HL-60 (cell line): Measurements from ENCODE around the gene ZNF804A.

Experiments used
- DNase-seq, 2 experiments: peaks; one replicate each; pipeline ENCODE4 v3.0.0-alpha.2; 2010 to 2020; ENCODE audit warnings: low read depth in 1 of 2, low spot score in 1 of 2
- H3K27ac ChIP-seq: fragments of 250-450 bp; sonication (Bioruptor Pico); replicated peaks from 2 replicates; pipeline ENCODE4 v1.5.1; 2020; ENCODE audit warnings: mild to moderate bottlenecking, moderate library complexity
- H3K27me3 ChIP-seq: fragments of 250-450 bp; sonication (Bioruptor Pico); 2 replicates; pipeline ENCODE4 v1.5.1; 2021; ENCODE audit warnings: mild to moderate bottlenecking, moderate library complexity; ENCODE audit not compliant: insufficient read depth, poor library complexity, severe bottlenecking
- H3K4me3 ChIP-seq: replicated peaks from 2 replicates; pipeline ENCODE4 v1.5.1; 2011; ENCODE audit warnings: mild to moderate bottlenecking, control low read depth, low read length; ENCODE audit not compliant: insufficient read depth
- GABPA ChIP-seq: IDR thresholded peaks from 2 replicates; pipeline ENCODE4 v1.6.1; 2012; ENCODE audit warnings: low read depth
- POLR2AphosphoS5 ChIP-seq: IDR thresholded peaks from 2 replicates; pipeline ENCODE4 v1.6.1; 2012; ENCODE audit warnings: low read depth
- SPI1 ChIP-seq: IDR thresholded peaks from 2 replicates; pipeline ENCODE4 v1.6.1; 2012; ENCODE audit warnings: low read depth, mild to moderate bottlenecking, borderline replicate concordance
- TF ChIP-seq, protein P1 (sequence below): IDR thresholded peaks from one replicate; pipeline ENCODE4 v1.5.1; 2011; ENCODE audit warnings: low read length, control low read depth, inconsistent platforms; ENCODE audit not compliant: insufficient read depth
- TF ChIP-seq, protein P2 (sequence below): IDR thresholded peaks from 2 replicates; pipeline ENCODE4 v1.6.1; 2012; ENCODE audit warnings: low read depth; ENCODE audit not compliant: insufficient replicate concordance

ZNF804A gene

DNA sequence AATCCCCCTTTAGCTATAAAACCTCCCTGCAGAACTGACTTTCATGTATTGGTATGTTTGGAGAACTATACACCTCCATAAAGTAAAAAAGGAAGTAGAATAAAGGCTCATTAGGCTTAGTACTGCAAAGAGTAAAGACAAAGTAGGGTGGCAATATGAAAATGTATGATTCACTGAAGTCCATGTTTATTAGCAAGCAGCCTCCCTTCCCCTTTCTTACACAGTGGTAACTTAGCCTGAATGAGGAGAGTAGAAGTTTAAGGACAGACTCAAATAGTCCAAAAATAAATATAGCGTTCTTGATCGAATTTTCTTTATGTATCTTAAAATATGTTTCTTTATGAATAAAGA, 1.5 kb downstream of the ZNF804A start:
- H3K27me3 ChIP-seq = no peaks in the 10 kb centered on the region
- DNase-seq = peak in 1 of 2 experiments; percentile 23
- TF ChIP-seq, protein P1, sequence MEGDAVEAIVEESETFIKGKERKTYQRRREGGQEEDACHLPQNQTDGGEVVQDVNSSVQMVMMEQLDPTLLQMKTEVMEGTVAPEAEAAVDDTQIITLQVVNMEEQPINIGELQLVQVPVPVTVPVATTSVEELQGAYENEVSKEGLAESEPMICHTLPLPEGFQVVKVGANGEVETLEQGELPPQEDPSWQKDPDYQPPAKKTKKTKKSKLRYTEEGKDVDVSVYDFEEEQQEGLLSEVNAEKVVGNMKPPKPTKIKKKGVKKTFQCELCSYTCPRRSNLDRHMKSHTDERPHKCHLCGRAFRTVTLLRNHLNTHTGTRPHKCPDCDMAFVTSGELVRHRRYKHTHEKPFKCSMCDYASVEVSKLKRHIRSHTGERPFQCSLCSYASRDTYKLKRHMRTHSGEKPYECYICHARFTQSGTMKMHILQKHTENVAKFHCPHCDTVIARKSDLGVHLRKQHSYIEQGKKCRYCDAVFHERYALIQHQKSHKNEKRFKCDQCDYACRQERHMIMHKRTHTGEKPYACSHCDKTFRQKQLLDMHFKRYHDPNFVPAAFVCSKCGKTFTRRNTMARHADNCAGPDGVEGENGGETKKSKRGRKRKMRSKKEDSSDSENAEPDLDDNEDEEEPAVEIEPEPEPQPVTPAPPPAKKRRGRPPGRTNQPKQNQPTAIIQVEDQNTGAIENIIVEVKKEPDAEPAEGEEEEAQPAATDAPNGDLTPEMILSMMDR = no peak
- TF ChIP-seq GABPA = no peak
- TF ChIP-seq, protein P2, sequence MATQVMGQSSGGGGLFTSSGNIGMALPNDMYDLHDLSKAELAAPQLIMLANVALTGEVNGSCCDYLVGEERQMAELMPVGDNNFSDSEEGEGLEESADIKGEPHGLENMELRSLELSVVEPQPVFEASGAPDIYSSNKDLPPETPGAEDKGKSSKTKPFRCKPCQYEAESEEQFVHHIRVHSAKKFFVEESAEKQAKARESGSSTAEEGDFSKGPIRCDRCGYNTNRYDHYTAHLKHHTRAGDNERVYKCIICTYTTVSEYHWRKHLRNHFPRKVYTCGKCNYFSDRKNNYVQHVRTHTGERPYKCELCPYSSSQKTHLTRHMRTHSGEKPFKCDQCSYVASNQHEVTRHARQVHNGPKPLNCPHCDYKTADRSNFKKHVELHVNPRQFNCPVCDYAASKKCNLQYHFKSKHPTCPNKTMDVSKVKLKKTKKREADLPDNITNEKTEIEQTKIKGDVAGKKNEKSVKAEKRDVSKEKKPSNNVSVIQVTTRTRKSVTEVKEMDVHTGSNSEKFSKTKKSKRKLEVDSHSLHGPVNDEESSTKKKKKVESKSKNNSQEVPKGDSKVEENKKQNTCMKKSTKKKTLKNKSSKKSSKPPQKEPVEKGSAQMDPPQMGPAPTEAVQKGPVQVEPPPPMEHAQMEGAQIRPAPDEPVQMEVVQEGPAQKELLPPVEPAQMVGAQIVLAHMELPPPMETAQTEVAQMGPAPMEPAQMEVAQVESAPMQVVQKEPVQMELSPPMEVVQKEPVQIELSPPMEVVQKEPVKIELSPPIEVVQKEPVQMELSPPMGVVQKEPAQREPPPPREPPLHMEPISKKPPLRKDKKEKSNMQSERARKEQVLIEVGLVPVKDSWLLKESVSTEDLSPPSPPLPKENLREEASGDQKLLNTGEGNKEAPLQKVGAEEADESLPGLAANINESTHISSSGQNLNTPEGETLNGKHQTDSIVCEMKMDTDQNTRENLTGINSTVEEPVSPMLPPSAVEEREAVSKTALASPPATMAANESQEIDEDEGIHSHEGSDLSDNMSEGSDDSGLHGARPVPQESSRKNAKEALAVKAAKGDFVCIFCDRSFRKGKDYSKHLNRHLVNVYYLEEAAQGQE = no peak
- no peak for TF ChIP-seq POLR2AphosphoS5
- peak; percentile 76 for TF ChIP-seq SPI1
- H3K4me3 ChIP-seq = peak overlapping the region; percentile 56
- H3K27ac ChIP-seq = peak overlapping the region; percentile 98

DNA sequence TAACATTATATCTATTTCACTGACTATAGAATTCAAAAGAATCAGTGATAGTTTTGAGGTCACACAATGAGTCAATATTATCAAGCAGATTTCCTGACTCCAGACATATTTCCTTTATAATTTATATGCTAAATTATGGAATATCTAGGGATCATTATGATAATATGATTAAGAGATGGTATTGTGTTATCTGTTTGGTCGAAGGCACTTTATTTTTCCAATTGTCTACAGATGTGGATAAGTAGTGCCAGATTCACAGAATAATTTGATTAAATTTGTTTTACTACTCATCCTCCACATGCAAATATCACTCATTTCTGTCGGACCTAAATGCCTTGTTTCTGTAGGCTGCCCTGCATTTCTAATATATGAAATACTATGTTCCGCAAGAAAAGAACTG, 4.4 kb downstream of the ZNF804A start:
- TF ChIP-seq SPI1 = no peak
- TF ChIP-seq, protein P2 = no peak
- TF ChIP-seq, protein P1 = no peak
- TF ChIP-seq GABPA = no peak
- TF ChIP-seq POLR2AphosphoS5 = no peak
- no peak for DNase-seq
- Histone ChIP-seq H3K27me3 (no peaks in the 10 kb centered on the region), H3K4me3 (no peak overlapping the region), H3K27ac (no peak overlapping the region)

DNA sequence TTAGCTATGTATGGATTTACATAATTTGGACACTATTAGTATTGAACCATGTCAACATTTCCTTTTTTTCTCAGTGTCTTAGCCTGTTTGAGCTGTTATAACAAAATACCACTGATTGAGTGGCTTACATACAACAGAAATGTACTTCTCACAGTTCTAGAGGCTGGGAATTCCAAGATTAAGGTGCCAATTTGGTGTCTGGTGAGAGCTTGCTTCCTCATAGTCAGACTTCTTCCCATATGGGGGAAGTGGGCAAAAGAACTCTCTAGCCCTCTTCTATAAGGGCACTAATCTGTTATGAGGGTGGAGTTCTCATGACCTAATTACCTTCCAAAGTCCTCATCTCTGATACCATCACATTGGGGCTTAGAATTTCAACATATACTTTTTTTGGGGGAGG, 12.6 kb downstream of the ZNF804A start:
- Histone ChIP-seq H3K27me3 (no peaks in the 10 kb centered on the region), H3K27ac (no peak overlapping the region), H3K4me3 (no peak overlapping the region)
- no peak for DNase-seq
- TF ChIP-seq GABPA (no peak), SPI1 (no peak; the same call in 1 of the 2 replicates), POLR2AphosphoS5 (no peak)
- TF ChIP-seq, protein P2 = no peak
- TF ChIP-seq, protein P1 = no peak
